ENCODE data around the gene MAP4K4. TPM values are rescaled to one million over a fixed set of nuclear protein-coding genes. Genes with fewer than 3 reads are reported as not detected.

Gene MAP4K4
- total and polyA plus RNA-seq, 2 of the 4 experiments (the other 2 are of a cell fraction), result 89.4 to 124 TPM

GRCh38 chr2:101893681-101894381 is 196.3 kb downstream of the MAP4K4 start:
- no peak overlapping the region for H3K4me3 ChIP-seq (ENCODE audit: insufficient read depth, low read depth, low read length)
- in situ Hi-C loops (cut with MboI; ENCODE audit: low sequenced_read_pairs) (no loop called here), intact Hi-C loops (cut with micrococcal nuclease) (no loop called here), dilution Hi-C loops (cut with HindIII; ENCODE audit: low sequenced_read_pairs, unreplicated experiment) (no loop called here)
- no peak overlapping the region for H3K4ac ChIP-seq (ENCODE audit: low read depth, low read length)
- no peak overlapping the region for H4K5ac ChIP-seq (ENCODE audit: low read depth, low read length)
- H3K4me1 ChIP-seq (ENCODE audit: control insufficient read depth, insufficient read depth, low read length), result peaks cover 2% of the 10 kb centered on the region; the same call in 1 of the 2 replicates
- no peak overlapping the region for H3K9ac ChIP-seq (ENCODE audit: low read depth, low read length)
- H3K79me1 ChIP-seq (ENCODE audit: low read depth in 1 of 2, low read length in 2 of 2), result peaks cover 5 to 27% of the 10 kb centered on the region in 2 experiments; a peak in 3 of 4 replicates
- WGBS, 2 experiments (ENCODE audit: extremely low coverage in 2 of 2, insufficient read length in 1 of 2), result no CpG with 5 or more reads among the region's 9 CpGs
- H2BK120ac ChIP-seq (ENCODE audit: low read depth, low read length), result no peak overlapping the region
- TF ChIP-seq BHLHE40 (IDR thresholded peaks at IDR 0.05; ENCODE audit: low read depth, low read length) (no peak), CHD1 (IDR thresholded peaks at IDR 0.05; ENCODE audit: low read depth, low read length) (no peak), MAZ (IDR thresholded peaks at IDR 0.05; ENCODE audit: borderline replicate concordance, low read depth, low read length) (no peak), MXI1 (IDR thresholded peaks at IDR 0.05; ENCODE audit: borderline replicate concordance, low read depth, low read length) (no peak), SMC3 (IDR thresholded peaks at IDR 0.05; ENCODE audit: low read depth, low read length) (no peak), RFX5 (IDR thresholded peaks at IDR 0.05; ENCODE audit: low read depth, low read length) (no peak), RAD21 (IDR thresholded peaks at IDR 0.05; ENCODE audit: low read length) (no peak), ELK1 (IDR thresholded peaks at IDR 0.05; ENCODE audit: borderline replicate concordance, low read depth, low read length) (no peak), RCOR1 (IDR thresholded peaks at IDR 0.05; ENCODE audit: insufficient replicate concordance, low read length) (no peak), CTCF (conservative IDR thresholded peaks at IDR 0.05; ENCODE audit: low read depth, low read length) (no peak), NFE2L2 (IDR thresholded peaks at IDR 0.05; ENCODE audit: low read depth, low read length) (no peak)
- peaks cover 11% of the 10 kb centered on the region; the same call in 1 of the 2 replicates for H3K9me1 ChIP-seq (ENCODE audit: insufficient read depth, low read length)
- POLR2A ChIA-PET (ENCODE audit: unreplicated experiment), result no interaction called here
- no peaks in the 10 kb centered on the region for H3K9me3 ChIP-seq (ENCODE audit: control insufficient read depth, insufficient read depth, low read length)
- H3K4me2 ChIP-seq (ENCODE audit: low read depth, low read length), result no peak overlapping the region
- no peak overlapping the region for H2AK5ac ChIP-seq (ENCODE audit: low read depth, low read length)
- no peak overlapping the region for H2BK20ac ChIP-seq (ENCODE audit: low read depth, low read length)
- no peak overlapping the region for H3K14ac ChIP-seq (replicated peaks; ENCODE audit: low read depth, low read length)
- no peaks in the 10 kb centered on the region for H3K27me3 ChIP-seq (ENCODE audit: control insufficient read depth, insufficient read depth, low read length)
- no peak overlapping the region for H2AFZ ChIP-seq (replicated peaks; ENCODE audit: low read length, poor library complexity)
- CTCF ChIA-PET, result interaction anchor here (0.7 to 2.4 kb wide), 2 partner anchors 10 to 23 kb away, joined by 4 to 10 read pairs; no protein-coding TSS in a partner anchor
- DNase-seq (no peak), ATAC-seq (ENCODE audit: low read depth) (peak; percentile 44; the same call in 1 of the 2 replicates)
- no peak overlapping the region for H2BK5ac ChIP-seq (ENCODE audit: low read depth, low read length, poor library complexity, severe bottlenecking)
- H4K20me1 ChIP-seq (ENCODE audit: insufficient read depth, low read length), result peaks cover 3% of the 10 kb centered on the region; the same call in 1 of the 2 replicates
- H3K36me3 ChIP-seq (ENCODE audit: control insufficient read depth, insufficient read depth, low read length), result peaks cover 35% of the 10 kb centered on the region
- H4K8ac ChIP-seq (ENCODE audit: low read depth in 2 of 2, low read length in 2 of 2), result no peak overlapping the region
- H3K23ac ChIP-seq (ENCODE audit: low read depth, low read length), result no peak overlapping the region
- H3K56ac ChIP-seq (ENCODE audit: extremely low read depth, insufficient read depth, low read length), result no peak overlapping the region
- no peak overlapping the region for H2AK9ac ChIP-seq (replicated peaks; ENCODE audit: low read depth, low read length, poor library complexity)
- BruUV-seq (replicated peaks), result no TSS peak
- no peak overlapping the region for H2BK15ac ChIP-seq (ENCODE audit: low read depth, low read length)
- H4K91ac ChIP-seq (ENCODE audit: insufficient read depth, low read depth, low read length), result no peak overlapping the region
- H3K27ac ChIP-seq (ENCODE audit: insufficient read depth, low read length), result peak overlapping the region; percentile 20; the same call in 1 of the 2 replicates
- H3K18ac ChIP-seq (ENCODE audit: low read depth, low read length), result no peak overlapping the region
